ENCODE data around the gene CDH2. TPM values are rescaled to one million over a fixed set of nuclear protein-coding genes. Genes with fewer than 3 reads are reported as not detected.

Gene CDH2
- total and polyA plus RNA-seq, 7 experiments from 2014 or later = 0.05 to 0.45 (median 0.19) TPM; not detected in 2

DNA sequence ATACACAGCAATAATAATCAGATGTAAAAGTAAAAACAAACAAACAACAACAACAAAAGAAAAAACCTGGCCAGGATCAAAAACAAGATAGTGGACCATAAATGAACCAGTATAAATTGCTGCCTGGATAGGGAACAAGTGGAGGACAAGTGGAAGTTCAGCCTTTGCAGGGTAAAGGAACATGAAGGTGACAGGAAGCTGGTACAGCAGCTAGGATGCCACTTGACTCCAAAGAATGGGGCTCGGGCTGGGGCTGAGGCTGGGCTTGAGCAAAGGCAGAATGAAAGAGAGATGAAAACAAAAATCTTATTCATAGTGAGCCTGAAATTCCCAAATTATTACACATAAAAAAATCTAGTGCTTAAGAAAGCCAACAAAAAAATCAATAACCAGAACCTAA is 146.5 kb downstream of the CDH2 start:
- no peak overlapping the region for H3K4me3 ChIP-seq (ENCODE audit: low read length)
- Mint-ChIP-seq H3K4me3 (no peak overlapping the region), H3K4me1 (no peaks in the 10 kb centered on the region), H3K27ac (no peak overlapping the region), H3K36me3 (no peaks in the 10 kb centered on the region), H3K9me3 (peaks cover 0 to 12% (median 0%) of the 10 kb centered on the region in 11 donors), H3K27me3 (no peaks in the 10 kb centered on the region)
- intact Hi-C loops (cut with micrococcal nuclease) = no loop called here
- H3K27ac ChIP-seq (ENCODE audit: low read depth, low read length) = no peak overlapping the region
- H3K27me3 ChIP-seq (ENCODE audit: control insufficient read depth in 2 of 2, insufficient read depth in 2 of 2, low read length in 2 of 2) = no peaks in the 10 kb centered on the region
- DNase-seq = no peak
- H3K9me3 ChIP-seq (ENCODE audit: control insufficient read depth in 2 of 3, low read length in 3 of 3) = no peaks in the 10 kb centered on the region
- POLR2A ChIA-PET = no interaction called here
- no peak for ATAC-seq
- no peaks in the 10 kb centered on the region for H3K36me3 ChIP-seq (ENCODE audit: control insufficient read depth in 2 of 3, insufficient read depth in 3 of 3, low read length in 3 of 3)
- no peaks in the 10 kb centered on the region for H3K4me1 ChIP-seq (ENCODE audit: control insufficient read depth in 2 of 2, insufficient read depth in 2 of 2, low read length in 2 of 2)
- CTCF ChIA-PET = no interaction called here

DNA sequence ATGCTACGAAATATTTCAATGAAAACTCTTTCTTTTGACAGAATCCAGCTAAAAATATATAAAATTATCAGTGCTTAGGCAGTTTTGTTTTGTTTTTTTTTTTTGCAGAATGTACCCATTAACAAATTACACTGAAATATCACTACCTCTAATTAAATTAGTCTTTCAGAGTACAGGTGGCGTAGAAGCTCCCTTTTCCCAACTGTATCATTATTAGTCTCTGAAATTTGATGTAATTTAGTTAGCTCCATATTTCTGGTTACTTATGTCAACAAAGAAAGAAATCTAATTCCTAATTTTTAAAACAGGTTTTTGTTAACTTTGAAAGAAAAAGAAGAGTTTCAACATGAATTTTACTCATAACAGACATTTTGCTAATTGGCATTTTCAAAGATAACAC is 149.2 kb downstream of the CDH2 start:
- no peak for DNase-seq
- Mint-ChIP-seq H3K4me3 (no peak overlapping the region), H3K4me1 (no peaks in the 10 kb centered on the region), H3K27ac (no peak overlapping the region), H3K27me3 (no peaks in the 10 kb centered on the region), H3K36me3 (no peaks in the 10 kb centered on the region), H3K9me3 (peaks cover 0 to 15% (median 4%) of the 10 kb centered on the region in 11 donors)
- Histone ChIP-seq H3K27ac (ENCODE audit: low read depth, low read length) (no peak overlapping the region), H3K4me1 (ENCODE audit: control insufficient read depth in 2 of 2, insufficient read depth in 2 of 2, low read length in 2 of 2) (no peaks in the 10 kb centered on the region), H3K36me3 (ENCODE audit: control insufficient read depth in 2 of 3, insufficient read depth in 3 of 3, low read length in 3 of 3) (no peaks in the 10 kb centered on the region), H3K4me3 (ENCODE audit: low read length) (no peak overlapping the region), H3K27me3 (ENCODE audit: control insufficient read depth in 2 of 2, insufficient read depth in 2 of 2, low read length in 2 of 2) (no peaks in the 10 kb centered on the region), H3K9me3 (ENCODE audit: control insufficient read depth in 2 of 3, low read length in 3 of 3) (no peaks in the 10 kb centered on the region)
- no peak for ATAC-seq
- POLR2A ChIA-PET = no interaction called here
- intact Hi-C loops (cut with micrococcal nuclease) = loop anchor here in 1 of 2 donors (10.0 kb wide), 1 partner anchor 67 kb away; no protein-coding TSS in a partner anchor
- CTCF ChIA-PET = no interaction called here

DNA sequence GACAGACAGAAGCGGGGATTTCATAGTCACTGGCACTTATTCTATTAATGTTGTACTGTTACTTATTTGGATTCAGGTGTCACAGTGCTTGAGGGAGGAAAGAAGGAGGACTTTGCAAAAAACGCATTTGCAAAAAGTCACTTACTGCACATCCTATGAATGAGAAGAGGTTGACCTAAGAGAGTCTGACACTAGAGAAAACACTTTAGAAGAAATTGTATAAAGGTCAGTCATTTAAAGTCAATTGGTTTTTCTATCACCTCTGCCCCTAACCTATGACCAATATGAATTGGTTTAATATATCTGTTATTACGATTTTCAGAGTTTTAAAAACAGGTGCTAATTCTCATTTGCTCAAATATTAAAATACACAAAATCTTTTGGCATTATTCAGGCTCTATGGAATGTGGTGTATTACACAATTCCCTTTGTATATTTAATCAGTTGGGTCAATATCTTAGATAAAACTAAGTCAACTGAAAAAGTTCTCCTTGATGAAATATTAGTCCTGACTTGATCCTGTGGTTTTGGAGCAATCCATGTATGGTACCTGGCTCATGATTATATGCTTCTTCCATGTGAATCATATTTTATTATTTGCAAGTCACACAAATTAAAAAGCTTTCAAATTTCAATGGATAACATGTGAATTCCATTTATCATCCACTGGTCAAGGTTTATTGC is 157.4 kb downstream of the CDH2 start:
- CTCF ChIA-PET = no interaction called here

DNA sequence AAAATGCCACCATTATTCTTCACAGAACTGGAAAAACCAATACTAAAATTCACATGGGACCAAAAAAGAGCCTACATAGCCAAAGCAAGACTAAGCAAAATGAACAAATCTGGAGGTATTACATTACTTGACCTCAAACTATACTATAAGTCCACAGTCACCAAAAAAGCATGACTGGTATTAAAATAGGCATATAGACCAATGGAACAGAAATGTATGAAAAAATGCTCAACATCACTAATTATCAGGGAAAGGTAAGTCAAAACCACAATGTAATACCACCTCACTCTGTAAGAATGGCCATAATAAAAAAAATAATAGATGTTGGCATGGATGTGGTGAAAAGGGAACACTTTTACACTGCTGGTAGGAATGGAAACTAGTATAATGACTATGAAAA is 158.6 kb downstream of the CDH2 start:
- ATAC-seq (no peak), DNase-seq (no peak)
- Histone ChIP-seq H3K4me1 (ENCODE audit: control insufficient read depth in 2 of 2, insufficient read depth in 2 of 2, low read length in 2 of 2) (no peaks in the 10 kb centered on the region), H3K9me3 (ENCODE audit: control insufficient read depth in 2 of 3, low read length in 3 of 3) (no peaks in the 10 kb centered on the region), H3K4me3 (ENCODE audit: low read length) (no peak overlapping the region), H3K27ac (ENCODE audit: low read depth, low read length) (no peak overlapping the region), H3K36me3 (ENCODE audit: control insufficient read depth in 2 of 3, insufficient read depth in 3 of 3, low read length in 3 of 3) (no peaks in the 10 kb centered on the region), H3K27me3 (ENCODE audit: control insufficient read depth in 2 of 2, insufficient read depth in 2 of 2, low read length in 2 of 2) (no peaks in the 10 kb centered on the region)
- Mint-ChIP-seq H3K36me3 (peaks cover 0 to 10% (median 0%) of the 10 kb centered on the region in 5 donors), H3K27ac (no peak overlapping the region), H3K27me3 (no peaks in the 10 kb centered on the region), H3K4me1 (no peaks in the 10 kb centered on the region), H3K9me3 (peaks cover 0 to 15% (median 0%) of the 10 kb centered on the region in 11 donors), H3K4me3 (no peak overlapping the region)
- intact Hi-C loops (cut with micrococcal nuclease) = no loop called here
- ChIA-PET POLR2A (no interaction called here), CTCF (no interaction called here)

More for the DNA sequence above, 157.4 kb downstream of the CDH2 start:
- no peak for ATAC-seq
- peaks cover 0 to 17% (median 0%) of the 10 kb centered on the region in 11 donors for H3K9me3 Mint-ChIP-seq
- Histone ChIP-seq H3K36me3 (ENCODE audit: control insufficient read depth in 2 of 3, insufficient read depth in 3 of 3, low read length in 3 of 3) (no peaks in the 10 kb centered on the region), H3K27me3 (ENCODE audit: control insufficient read depth in 2 of 2, insufficient read depth in 2 of 2, low read length in 2 of 2) (no peaks in the 10 kb centered on the region), H3K9me3 (ENCODE audit: control insufficient read depth in 2 of 3, low read length in 3 of 3) (no peaks in the 10 kb centered on the region), H3K27ac (ENCODE audit: low read depth, low read length) (no peak overlapping the region), H3K4me3 (ENCODE audit: low read length) (no peak overlapping the region), H3K4me1 (ENCODE audit: control insufficient read depth in 2 of 2, insufficient read depth in 2 of 2, low read length in 2 of 2) (no peaks in the 10 kb centered on the region)
- no peaks in the 10 kb centered on the region for H3K4me1 Mint-ChIP-seq
- H3K27me3 Mint-ChIP-seq = no peaks in the 10 kb centered on the region
- no peak for DNase-seq
- H3K27ac Mint-ChIP-seq = no peak overlapping the region
- H3K36me3 Mint-ChIP-seq = peaks cover 0 to 10% (median 0%) of the 10 kb centered on the region in 5 donors
- intact Hi-C loops (cut with micrococcal nuclease) = loop anchor here in 1 of 2 donors (10.0 kb wide), 1 partner anchor 75 kb away; no protein-coding TSS in a partner anchor
- H3K4me3 Mint-ChIP-seq = no peak overlapping the region
- POLR2A ChIA-PET = no interaction called here

DNA sequence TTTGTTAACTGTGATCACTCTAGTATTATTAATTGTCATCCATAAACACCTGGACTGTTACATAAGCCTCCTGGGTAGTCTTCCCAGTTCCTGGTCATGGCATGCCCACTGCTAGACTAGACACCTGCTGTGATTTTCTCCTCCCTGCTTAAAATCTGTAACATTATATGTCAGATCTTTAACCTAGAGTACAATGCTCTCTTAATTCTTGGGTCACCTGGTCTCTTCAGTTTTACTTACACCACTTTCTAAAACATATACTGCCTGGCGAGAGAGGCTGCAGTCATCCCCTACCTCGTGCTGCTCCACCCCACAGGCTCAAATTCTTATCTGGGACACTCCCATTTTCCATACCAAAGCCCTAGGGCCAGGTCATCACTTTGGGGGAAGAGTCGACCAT is 161.3 kb downstream of the CDH2 start:
- Histone ChIP-seq H3K4me1 (ENCODE audit: control insufficient read depth in 2 of 2, insufficient read depth in 2 of 2, low read length in 2 of 2) (no peaks in the 10 kb centered on the region), H3K9me3 (ENCODE audit: control insufficient read depth in 2 of 3, low read length in 3 of 3) (no peaks in the 10 kb centered on the region), H3K27ac (ENCODE audit: low read depth, low read length) (no peak overlapping the region), H3K27me3 (ENCODE audit: control insufficient read depth in 2 of 2, insufficient read depth in 2 of 2, low read length in 2 of 2) (no peaks in the 10 kb centered on the region), H3K4me3 (ENCODE audit: low read length) (no peak overlapping the region), H3K36me3 (ENCODE audit: control insufficient read depth in 2 of 3, insufficient read depth in 3 of 3, low read length in 3 of 3) (no peaks in the 10 kb centered on the region)
- intact Hi-C loops (cut with micrococcal nuclease) = no loop called here
- ATAC-seq (no peak), DNase-seq (no peak)
- Mint-ChIP-seq H3K9me3 (peaks cover 0 to 15% (median 3%) of the 10 kb centered on the region in 11 donors), H3K4me3 (no peak overlapping the region), H3K27me3 (no peaks in the 10 kb centered on the region), H3K36me3 (peaks cover 0 to 10% (median 0%) of the 10 kb centered on the region in 5 donors), H3K27ac (no peak overlapping the region), H3K4me1 (no peaks in the 10 kb centered on the region)
- ChIA-PET POLR2A (no interaction called here), CTCF (no interaction called here)

DNA sequence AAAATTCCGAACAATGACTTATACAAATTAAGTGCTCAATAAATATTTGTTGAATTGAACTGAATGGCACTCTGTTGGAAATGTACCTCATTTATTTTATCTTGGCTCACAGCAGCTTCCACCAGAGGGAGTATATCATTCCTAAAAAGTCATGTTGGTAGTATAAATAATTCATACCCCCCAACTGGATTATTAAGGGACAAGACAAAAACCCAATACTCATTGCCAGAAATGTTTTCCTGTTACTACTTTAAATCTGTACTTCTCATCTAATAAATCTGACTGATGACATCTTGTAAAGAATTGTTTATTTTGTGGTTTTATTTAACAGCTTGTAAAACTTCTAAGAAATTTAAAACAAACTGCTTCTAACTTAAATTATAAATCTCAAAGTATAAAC is 163.9 kb downstream of the CDH2 start:
- Histone ChIP-seq H3K27ac (ENCODE audit: low read depth, low read length) (no peak overlapping the region), H3K4me3 (ENCODE audit: low read length) (no peak overlapping the region), H3K4me1 (ENCODE audit: control insufficient read depth in 2 of 2, insufficient read depth in 2 of 2, low read length in 2 of 2) (no peaks in the 10 kb centered on the region), H3K9me3 (ENCODE audit: control insufficient read depth in 2 of 3, low read length in 3 of 3) (no peaks in the 10 kb centered on the region), H3K36me3 (ENCODE audit: control insufficient read depth in 2 of 3, insufficient read depth in 3 of 3, low read length in 3 of 3) (no peaks in the 10 kb centered on the region), H3K27me3 (ENCODE audit: control insufficient read depth in 2 of 2, insufficient read depth in 2 of 2, low read length in 2 of 2) (no peaks in the 10 kb centered on the region)
- Mint-ChIP-seq H3K9me3 (peaks cover 0 to 10% (median 3%) of the 10 kb centered on the region in 11 donors), H3K4me3 (no peak overlapping the region), H3K27me3 (no peaks in the 10 kb centered on the region), H3K36me3 (peaks cover 0 to 10% (median 0%) of the 10 kb centered on the region in 5 donors), H3K4me1 (no peaks in the 10 kb centered on the region), H3K27ac (no peak overlapping the region)
- ChIA-PET POLR2A (no interaction called here), CTCF (no interaction called here)
- ATAC-seq (no peak), DNase-seq (no peak)
- intact Hi-C loops (cut with micrococcal nuclease) = no loop called here

DNA sequence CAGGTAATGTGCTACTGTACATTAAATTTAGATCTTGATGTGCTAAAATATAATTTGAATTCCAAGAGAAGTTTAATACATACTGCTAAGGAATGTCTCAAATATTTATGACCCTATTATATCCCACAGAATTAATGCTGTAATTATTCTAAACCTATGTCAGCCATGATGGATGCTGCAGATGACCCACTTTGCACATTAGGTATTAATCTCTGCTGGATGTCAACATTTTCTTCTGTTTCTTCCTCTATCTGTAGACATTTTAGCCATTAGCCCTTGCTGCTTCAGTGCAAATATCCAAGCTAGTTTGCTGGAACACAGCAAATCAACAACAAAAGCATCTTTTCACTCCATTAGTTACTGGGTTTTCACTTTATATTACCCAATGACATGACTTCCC is 164.6 kb downstream of the CDH2 start:
- ChIA-PET POLR2A (no interaction called here), CTCF (no interaction called here)
- H3K4me3 ChIP-seq (ENCODE audit: low read length) = no peak overlapping the region
- H3K27me3 ChIP-seq (ENCODE audit: control insufficient read depth in 2 of 2, insufficient read depth in 2 of 2, low read length in 2 of 2) = no peaks in the 10 kb centered on the region
- ATAC-seq (no peak), DNase-seq (no peak)
- H3K36me3 ChIP-seq (ENCODE audit: control insufficient read depth in 2 of 3, insufficient read depth in 3 of 3, low read length in 3 of 3) = no peaks in the 10 kb centered on the region
- Mint-ChIP-seq H3K4me3 (no peak overlapping the region), H3K9me3 (peaks cover 0 to 5% (median 3%) of the 10 kb centered on the region in 11 donors), H3K4me1 (no peaks in the 10 kb centered on the region), H3K27me3 (no peaks in the 10 kb centered on the region), H3K27ac (no peak overlapping the region), H3K36me3 (peaks cover 0 to 4% (median 0%) of the 10 kb centered on the region in 5 donors)
- H3K27ac ChIP-seq (ENCODE audit: low read depth, low read length) = no peak overlapping the region
- no peaks in the 10 kb centered on the region for H3K4me1 ChIP-seq (ENCODE audit: control insufficient read depth in 2 of 2, insufficient read depth in 2 of 2, low read length in 2 of 2)
- no peaks in the 10 kb centered on the region for H3K9me3 ChIP-seq (ENCODE audit: control insufficient read depth in 2 of 3, low read length in 3 of 3)
- intact Hi-C loops (cut with micrococcal nuclease) = no loop called here

All from naive thymus-derived CD4-positive, alpha-beta T cell (primary cell).